ENCODE results near the gene POTEG.
"Not testable (repeated sequence)": the region's sequence is repeated elsewhere in the genome, so short reads cannot be mapped to it uniquely, and the experiment has no call there.

Gene POTEG

DNA sequence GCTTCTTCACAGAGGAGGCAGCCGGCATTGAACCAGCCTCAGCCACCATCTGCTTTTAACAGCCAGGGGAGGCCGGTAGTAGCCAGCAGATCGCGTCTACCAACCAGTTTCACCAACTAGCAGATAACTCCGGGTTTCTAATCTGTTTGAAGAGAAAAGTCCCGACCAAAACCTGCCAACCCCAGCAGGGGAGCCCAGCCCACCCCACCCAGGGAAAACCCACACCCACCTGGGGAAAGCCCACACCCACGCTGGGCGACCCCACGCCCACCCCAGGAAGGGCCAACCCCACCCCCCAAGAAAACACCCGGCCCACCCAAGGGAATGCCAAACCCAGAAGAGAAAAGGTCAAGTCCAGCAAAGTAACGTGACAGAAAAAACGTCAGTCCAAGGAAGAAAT lies at the start of gene POTEG:
Gene POTEG, minus strand, starts transcription at position 101 of the 400 bp plus-strand sequence. Its CDS starts 52 bp downstream, at position 49.
- DNase-seq: not testable (repeated sequence)

DNA sequence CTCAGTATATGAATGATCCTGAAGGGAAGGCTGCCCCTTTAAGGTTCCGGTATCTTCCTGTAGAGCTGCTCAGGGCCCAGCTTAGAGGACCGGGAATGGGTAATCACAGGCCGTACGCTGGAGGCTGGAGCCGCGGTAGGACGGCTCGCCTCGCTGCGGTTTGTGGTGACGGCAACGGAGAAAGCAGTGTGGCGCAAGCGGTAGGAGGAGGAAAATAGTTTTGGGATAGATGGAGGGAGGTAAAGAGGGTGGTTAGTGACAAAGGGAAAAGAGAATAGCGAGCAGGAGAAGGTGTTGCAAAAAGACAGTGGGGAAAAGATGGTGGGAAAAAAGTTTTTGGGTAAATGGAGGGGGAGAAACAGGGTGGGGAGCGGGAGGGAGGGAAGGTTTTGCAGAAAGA lies 48.0 kb upstream of the POTEG start:
- not testable (repeated sequence) for DNase-seq

DNA sequence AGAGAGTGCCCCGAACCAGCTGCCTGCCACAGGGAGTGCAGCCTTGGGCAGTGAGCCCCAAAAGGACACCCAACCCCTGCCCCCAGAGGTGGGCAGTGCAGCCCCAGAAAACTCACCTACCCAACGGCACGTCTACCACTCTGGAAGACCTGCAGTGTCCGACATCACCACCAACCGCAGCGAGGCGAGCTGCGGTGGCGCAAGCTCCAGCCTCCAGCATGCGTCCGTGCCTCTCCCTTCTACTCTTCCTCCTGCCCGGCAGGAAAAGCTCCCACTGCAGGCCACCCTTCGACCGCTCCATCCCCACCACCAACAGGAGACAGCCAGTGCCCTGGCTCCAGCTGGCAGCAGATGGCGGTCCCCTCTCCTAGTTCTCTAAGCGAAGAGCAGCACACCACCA lies 47.3 kb upstream of the POTEG start:
- DNase-seq: not testable (repeated sequence)

GRCh38 chr14:19480491-19480890 lies 46.4 kb upstream of the POTEG start:
- not testable (repeated sequence) for DNase-seq

DNA sequence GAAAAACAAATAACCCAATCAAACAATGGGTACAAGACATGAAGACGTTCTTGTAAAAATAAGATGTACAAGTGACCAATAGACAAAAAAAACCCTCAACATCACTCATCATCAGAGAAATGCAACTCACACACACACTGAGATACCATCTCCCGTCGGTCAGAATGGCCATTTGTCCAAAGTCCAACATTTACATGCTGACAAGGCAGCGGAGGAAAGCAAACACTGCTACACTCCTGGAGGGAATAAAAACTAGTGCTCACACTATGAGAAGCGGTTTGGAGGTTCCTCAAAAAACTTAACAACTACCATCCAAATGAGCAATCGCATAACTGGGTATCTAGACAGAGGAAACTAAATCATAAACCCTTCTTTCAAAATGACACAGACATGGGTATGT lies 11.6 kb upstream of the POTEG start:
- not testable (repeated sequence) for DNase-seq

DNA sequence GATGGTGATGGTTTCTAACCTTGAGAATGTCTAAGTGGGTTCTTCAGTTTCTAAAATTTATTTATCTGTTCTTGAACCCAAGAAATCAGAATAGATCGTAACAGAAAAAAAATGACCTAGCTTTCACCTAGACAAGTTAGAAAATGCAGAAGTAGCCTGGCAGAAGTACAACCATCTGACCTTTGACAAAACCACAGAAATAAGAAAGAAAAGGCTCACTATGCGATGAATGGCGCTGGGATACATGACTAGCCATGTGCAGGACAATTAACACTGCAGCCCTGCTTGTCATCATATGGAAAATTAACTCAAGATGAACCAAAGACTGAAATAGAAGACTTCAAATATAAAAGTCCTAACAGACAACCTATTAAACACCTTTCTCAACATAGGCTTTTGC lies 5.7 kb upstream of the POTEG start:
- not testable (repeated sequence) for DNase-seq

- not testable (repeated sequence) for DNase-seq
Measured at GRCh38 chr14:19439219-19439618, 5.1 kb upstream of the POTEG start.

DNA sequence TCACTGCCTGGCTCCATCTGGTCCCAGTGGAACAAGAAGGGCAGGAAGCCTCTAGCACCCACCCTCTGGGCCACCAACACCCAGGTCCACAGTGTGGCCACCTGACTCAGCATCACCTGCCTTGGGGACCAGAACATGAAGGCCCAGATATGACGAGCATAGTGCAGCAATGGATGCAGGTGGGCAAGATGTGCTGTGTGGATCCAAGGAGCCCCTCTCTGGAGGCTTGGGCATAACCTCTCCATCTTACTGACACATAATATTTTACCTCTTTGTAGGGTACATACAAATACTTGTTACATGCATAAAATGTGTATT lies 2.9 kb upstream of the POTEG start:
- DNase-seq: not testable (repeated sequence)

GRCh38 chr14:19436311-19437125 lies 2.4 kb upstream of the POTEG start:
- DNase-seq: not testable (repeated sequence)

GRCh38 chr14:19435852-19436251 lies 1.7 kb upstream of the POTEG start:
- not testable (repeated sequence) for DNase-seq

DNA sequence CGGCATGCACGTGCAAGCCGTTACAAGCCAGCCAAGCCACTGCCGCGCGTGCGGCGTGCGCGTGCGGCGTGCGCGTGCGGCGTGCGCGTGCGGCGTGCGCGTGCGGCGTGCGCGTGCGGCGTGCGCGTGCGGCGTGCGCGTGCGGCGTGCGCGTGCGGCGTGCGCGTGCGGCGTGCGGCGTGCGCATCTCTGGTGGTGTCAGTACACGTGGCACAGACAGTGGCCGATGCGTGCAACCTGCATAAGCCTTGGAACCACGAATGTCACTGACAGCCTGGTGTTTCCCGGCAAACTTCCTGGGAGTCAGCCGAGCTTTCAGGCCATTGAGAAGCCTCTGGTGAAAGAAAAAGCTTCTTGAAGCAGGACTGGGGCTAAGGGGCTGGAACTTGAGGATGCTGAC lies 750 bp upstream of the POTEG start:
- not testable (repeated sequence) for DNase-seq

- not testable (repeated sequence) for DNase-seq
Measured at GRCh38 chr14:19433765-19434164, 376 bp downstream of the POTEG start.

DNA sequence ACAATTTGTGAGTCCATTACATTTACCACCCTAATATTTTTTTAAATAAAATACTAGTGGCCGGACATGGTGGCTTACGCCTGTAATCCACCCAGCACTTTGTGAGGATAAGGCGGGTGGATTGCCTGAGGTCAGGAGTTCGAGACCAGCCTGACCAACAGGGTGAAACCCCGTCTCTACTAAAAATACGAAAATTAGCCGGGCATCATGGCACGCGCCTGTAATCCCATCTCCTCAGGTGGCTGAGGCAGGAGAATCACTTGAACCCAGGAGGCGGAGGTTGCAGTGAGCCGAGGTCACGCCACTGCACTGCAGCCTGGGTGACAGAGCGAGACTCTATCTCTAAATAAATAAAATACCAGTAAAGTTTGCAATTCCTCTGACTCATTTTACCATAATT lies 25.6 kb downstream of the POTEG start:
- not testable (repeated sequence) for DNase-seq

DNA sequence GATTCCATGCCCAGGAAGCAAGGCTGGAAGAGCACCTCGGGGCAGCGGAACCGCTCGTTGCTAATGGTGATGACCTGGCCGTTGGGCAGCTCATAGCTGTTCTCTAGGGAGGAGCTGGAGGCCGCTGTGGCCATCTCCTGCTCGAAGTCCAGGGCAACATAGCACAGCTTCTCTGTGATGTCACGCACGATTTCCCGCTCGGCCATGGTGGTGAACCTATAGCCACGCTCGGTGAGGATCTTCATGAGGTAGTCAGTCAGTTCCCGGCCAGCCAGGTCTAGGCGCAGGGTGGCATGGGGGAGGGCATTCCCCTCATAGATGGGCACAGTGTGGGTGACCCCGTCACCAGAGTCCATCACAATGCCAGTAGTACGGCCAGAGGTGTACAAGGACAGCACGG lies 32.0 kb downstream of the POTEG start:
- DNase-seq: not testable (repeated sequence)

DNA sequence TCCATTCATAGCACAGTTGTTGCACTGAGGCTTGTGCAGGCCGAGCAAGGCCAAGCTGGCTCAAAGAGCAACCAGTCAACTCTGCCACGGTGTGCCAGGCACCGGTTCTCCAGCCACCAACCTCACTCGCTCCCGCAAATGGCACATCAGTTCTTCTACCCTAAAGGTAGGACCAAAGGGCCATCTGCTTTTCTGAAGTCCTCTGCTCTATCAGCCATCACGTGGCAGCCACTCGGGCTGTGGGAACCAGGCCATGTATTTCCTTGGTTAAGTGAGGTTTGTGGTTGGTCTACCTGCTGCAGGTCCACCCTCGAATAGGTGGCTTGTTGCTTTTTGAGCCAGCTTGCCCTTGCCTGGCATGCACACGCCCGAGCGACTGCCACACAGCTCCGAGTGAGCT lies 39.4 kb downstream of the POTEG start:
- DNase-seq: not testable (repeated sequence)

DNA sequence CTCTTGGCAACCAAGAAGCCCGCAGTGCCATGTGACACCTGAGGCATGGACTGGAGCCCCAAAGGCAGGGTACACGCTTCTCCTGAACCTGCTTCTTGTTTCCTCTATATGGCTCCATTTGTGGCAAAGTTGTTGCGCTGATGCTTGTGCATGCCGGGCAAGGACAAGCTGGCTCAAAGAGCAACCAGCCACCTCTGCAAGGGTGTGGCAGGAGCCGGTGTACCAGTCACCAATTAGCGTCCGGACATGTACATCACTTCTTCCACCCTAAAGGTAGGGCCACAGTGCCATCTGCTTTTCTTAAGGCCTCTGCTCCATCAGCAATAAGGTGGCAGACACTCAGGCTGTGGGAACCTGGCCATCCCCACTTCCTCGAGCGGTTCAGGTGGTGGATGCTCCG lies 43.9 kb downstream of the POTEG start:
- not testable (repeated sequence) for DNase-seq

DNA sequence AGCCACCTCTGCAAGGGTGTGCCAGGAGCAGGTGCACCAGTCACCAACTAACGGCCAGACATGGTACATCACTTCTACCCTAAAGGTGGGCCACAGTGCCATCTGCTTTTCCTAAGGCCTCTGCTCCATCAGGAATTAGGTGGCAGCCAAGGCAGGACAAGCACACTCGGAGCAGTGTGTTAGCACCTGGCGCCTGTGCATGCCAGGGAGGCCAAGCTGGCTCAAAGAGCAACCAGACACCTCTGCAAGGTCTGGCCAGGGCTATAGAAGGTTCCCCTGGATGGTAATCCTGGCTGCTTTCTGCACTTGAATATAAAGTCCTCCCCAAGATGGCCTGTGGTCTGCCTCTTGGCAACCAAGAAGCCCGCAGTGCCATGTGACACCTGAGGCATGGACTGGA lies 45.4 kb downstream of the POTEG start:
- DNase-seq: not testable (repeated sequence)

DNA sequence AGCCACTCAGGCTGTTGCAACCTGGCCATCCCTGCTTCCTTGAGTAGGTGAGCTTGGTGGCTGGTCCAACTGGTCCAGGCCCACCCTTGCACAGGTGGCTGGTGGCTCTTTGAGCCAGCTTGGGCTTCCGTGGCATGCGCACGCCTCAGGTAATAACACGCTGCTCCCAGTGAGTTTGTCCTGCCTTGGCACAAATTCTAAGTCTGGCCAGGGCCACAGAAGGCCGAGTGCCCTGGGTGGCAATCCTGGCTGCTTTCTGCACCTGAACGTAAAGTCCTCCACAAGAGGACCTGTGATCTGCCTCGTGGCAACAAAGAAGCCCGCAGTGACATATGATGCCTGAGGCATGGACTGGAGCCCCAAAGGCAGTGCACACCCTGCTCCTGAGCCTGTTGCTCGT lies 47.1 kb downstream of the POTEG start:
- DNase-seq: not testable (repeated sequence)

DNA sequence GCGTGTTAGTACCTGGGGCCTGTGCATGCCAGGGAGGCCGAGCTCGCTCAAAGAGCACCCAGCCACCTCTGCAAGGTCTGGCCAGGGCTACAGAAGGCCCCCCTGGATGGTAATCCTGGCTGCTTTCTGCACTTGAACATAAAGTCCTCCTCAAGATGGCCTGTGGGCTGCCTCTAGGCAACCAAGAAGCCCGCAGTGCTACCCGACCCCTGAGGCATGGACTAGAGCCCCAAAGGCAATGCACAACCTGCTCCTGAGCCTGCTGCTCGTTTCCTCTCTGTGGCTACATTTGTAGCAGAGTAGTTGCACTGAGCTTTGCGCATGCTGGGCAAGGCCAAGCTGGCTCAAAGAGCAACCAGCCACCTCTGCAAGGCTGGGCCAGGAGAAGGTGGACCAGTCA lies 47.8 kb downstream of the POTEG start:
- DNase-seq: not testable (repeated sequence)

DNA sequence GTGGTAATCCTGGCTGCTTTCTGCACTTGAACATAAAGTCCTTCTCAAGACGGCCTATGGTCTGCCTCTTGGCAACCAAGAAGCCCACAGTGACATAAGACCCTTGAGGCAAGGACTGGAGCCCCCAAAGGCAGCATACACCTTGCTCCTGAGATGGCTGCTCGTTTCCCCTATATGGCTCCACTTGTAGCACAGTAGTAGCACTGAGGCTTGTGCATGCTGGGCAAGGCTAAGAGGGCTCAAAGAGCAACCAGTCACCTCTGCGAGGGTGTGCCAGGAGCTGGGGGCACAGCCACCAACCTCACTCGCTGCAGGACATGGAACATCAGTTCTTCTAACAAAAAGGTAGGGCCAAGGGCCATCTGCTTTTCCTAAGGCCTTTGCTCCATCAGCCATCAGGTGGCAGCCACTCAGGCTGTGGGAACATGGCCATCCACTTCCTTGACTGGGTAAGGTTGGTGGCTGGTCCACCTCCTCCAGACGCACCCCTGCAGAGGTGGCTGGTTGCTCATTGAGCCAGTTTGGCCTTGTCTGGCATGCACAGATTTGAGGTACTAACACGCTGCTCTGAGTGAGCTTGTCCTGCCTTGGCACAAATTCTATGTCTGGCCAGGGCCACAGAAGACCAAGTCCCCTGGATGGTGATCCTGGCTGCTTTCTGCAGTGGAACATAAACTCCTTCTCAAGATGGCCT lies 49.9 kb downstream of the POTEG start:
- not testable (repeated sequence) for DNase-seq

GRCh38 chr14:19383008-19383584 lies 51.0 kb downstream of the POTEG start:
- not testable (repeated sequence) for DNase-seq

DNA sequence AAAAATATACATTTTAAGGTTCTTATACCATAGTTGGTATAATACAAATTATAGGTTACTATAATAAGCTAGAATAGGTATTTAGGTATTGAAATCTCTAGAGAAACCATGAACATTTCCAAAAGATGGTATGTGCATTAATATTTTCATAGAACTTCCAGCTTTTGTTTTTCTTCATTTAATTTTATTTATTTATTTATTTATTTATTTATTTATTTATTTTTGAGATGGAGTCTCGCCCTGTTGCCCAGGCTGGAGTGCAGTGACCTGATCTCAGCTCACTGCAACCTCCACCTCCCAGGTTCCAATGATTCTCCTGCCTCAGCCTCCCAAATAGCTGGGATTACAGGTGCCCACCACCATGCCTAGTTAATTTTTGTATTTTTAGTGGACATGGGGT lies 54.0 kb downstream of the POTEG start:
- not testable (repeated sequence) for DNase-seq

GRCh38 chr14:19374451-19374903 lies 59.7 kb downstream of the POTEG start:
- not testable (repeated sequence) for DNase-seq

Data from NCI-H1694 (cell line).